GM12892 (cell line): ENCODE results near the gene NPHS2.

ENCODE experiments used
- POLR2A ChIP-seq: IDR thresholded peaks from 2 replicates; pipeline ENCODE4 v1.6.1; 2011; ENCODE audit warnings: low read depth, low read length, control low read depth
- POLR2AphosphoS5 ChIP-seq: IDR thresholded peaks from 2 replicates; pipeline ENCODE4 v1.6.1; 2011; ENCODE audit warnings: low read depth, low read length, control low read depth
- TAF1 ChIP-seq: IDR thresholded peaks from 2 replicates; pipeline ENCODE4 v1.6.1; 2011; ENCODE audit warnings: low read depth, mild to moderate bottlenecking, control low read depth, low read length, borderline replicate concordance

GRCh38 chr1:179583771-179584320, 8.1 kb upstream of the NPHS2 start:
- no peak for TF ChIP-seq POLR2A
- TF ChIP-seq POLR2AphosphoS5, result no peak
- TF ChIP-seq TAF1, result no peak
